D721Med (cell line): ENCODE data around the gene G6PC2.
A peak's percentile ranks its signal among the peaks of the same experiment; 100 is the strongest.
"Not testable (repeated sequence)": the region's sequence is repeated elsewhere in the genome, so short reads cannot be mapped to it uniquely, and the experiment has no call there.

ENCODE experiments used
- DNase-seq: peaks from one replicate; pipeline ENCODE4 v3.0.0; 2011; ENCODE audit warnings: low spot score; ENCODE audit not compliant: insufficient read length
- FAIRE-seq: peaks from 2 replicates; lab custom pipeline; 2011; peaks lifted over from hg19 to GRCh38; lab: Jason Lieb, UNC
- CTCF ChIP-seq: IDR thresholded peaks from 2 replicates; pipeline ENCODE4 v1.5.1; 2012; ENCODE audit warnings: mild to moderate bottlenecking, control low read depth; ENCODE audit not compliant: insufficient read depth; ENCODE audit errors: missing control alignments

Gene G6PC2

GRCh38 chr2:168920504-168921157 is 19.5 kb downstream of the G6PC2 start:
- peak; percentile 70 for TF ChIP-seq CTCF
- FAIRE-seq (peak; percentile 80), DNase-seq (no peak)

- no peak for TF ChIP-seq CTCF
- FAIRE-seq (no peak), DNase-seq (no peak)
Measured at GRCh38 chr2:168926621-168927386, 25.7 kb downstream of the G6PC2 start.

- TF ChIP-seq CTCF: no peak
- no peak for DNase-seq
- FAIRE-seq: no peak
Measured at GRCh38 chr2:168928113-168928831, 27.2 kb downstream of the G6PC2 start.

GRCh38 chr2:168929031-168929430 is 27.9 kb downstream of the G6PC2 start:
- no peak for FAIRE-seq
- TF ChIP-seq CTCF: no peak
- no peak for DNase-seq

GRCh38 chr2:168930242-168930641 is 29.2 kb downstream of the G6PC2 start:
- no peak for FAIRE-seq
- no peak for TF ChIP-seq CTCF
- DNase-seq: no peak

GRCh38 chr2:168932174-168932573 is 31.1 kb downstream of the G6PC2 start:
- FAIRE-seq: not testable (repeated sequence)

GRCh38 chr2:168934826-168935225 is 33.7 kb downstream of the G6PC2 start:
- DNase-seq (no peak), FAIRE-seq (no peak)
- TF ChIP-seq CTCF: no peak

More at GRCh38 chr2:168932174-168932573, 31.1 kb downstream of the G6PC2 start:
- not testable (repeated sequence) for DNase-seq
